Hepatocyte (in vitro differentiated cells): ENCODE data around the gene OR10H2. TPM values are rescaled to one million over a fixed set of nuclear protein-coding genes. Genes with fewer than 3 reads are reported as not detected.

ENCODE experiments used
- DNase-seq: peaks from one replicate; pipeline ENCODE4 v3.0.0-alpha.2; 2016; ENCODE audit warnings: low spot score
- H2AFZ ChIP-seq: fragments of 200-600 bp; sonication (generic); 2 replicates; pipeline ENCODE4 v1.6.0; 2016; ENCODE audit warnings: antibody characterized with exemption, mild to moderate bottlenecking
- H3K27ac ChIP-seq: fragments of 200-600 bp; sonication (generic); 2 replicates; pipeline ENCODE4 v1.5.1; 2016; ENCODE audit warnings: mild to moderate bottlenecking
- H3K27me3 ChIP-seq: fragments of 200-600 bp; sonication (generic); 2 replicates; pipeline ENCODE4 v1.6.1; 2016
- H3K36me3 ChIP-seq: fragments of 200-600 bp; sonication (generic); replicated peaks from 2 replicates; pipeline ENCODE4 v1.5.1; 2016; ENCODE audit warnings: low read depth; ENCODE audit not compliant: insufficient read depth
- H3K4me1 ChIP-seq: fragments of 200-600 bp; sonication (generic); 2 replicates; pipeline ENCODE4 v1.5.1; 2016; ENCODE audit warnings: mild to moderate bottlenecking, moderate library complexity; ENCODE audit not compliant: insufficient read depth
- H3K4me2 ChIP-seq: fragments of 200-600 bp; sonication (generic); 2 replicates; pipeline ENCODE4 v1.6.0; 2016
- H3K4me3 ChIP-seq: fragments of 200-600 bp; sonication (generic); 2 replicates; pipeline ENCODE4 v1.5.1; 2016; ENCODE audit warnings: mild to moderate bottlenecking
- H3K79me2 ChIP-seq: fragments of 200-600 bp; sonication (generic); 2 replicates; pipeline ENCODE4 v1.6.0; 2017; ENCODE audit warnings: mild to moderate bottlenecking
- H3K9me2 ChIP-seq: fragments of 200-600 bp; sonication (generic); replicated peaks from 2 replicates; pipeline ENCODE4 v1.6.0; 2017; ENCODE audit warnings: mild to moderate bottlenecking; ENCODE audit not compliant: insufficient read depth
- H3K9me3 ChIP-seq: fragments of 200-600 bp; sonication (generic); 2 replicates; pipeline ENCODE4 v1.5.1; 2016; ENCODE audit warnings: low read depth, mild to moderate bottlenecking
- H4K20me1 ChIP-seq: fragments of 200-600 bp; sonication (generic); 2 replicates; pipeline ENCODE4 v1.6.0; 2016; ENCODE audit warnings: mild to moderate bottlenecking; ENCODE audit not compliant: insufficient read depth, poor library complexity, severe bottlenecking
- CTCF ChIP-seq: fragments of 200-600 bp; sonication (generic); IDR thresholded peaks from 2 replicates; pipeline ENCODE4 v1.5.1; 2016; ENCODE audit warnings: antibody characterized with exemption, mild to moderate bottlenecking; ENCODE audit not compliant: poor library complexity
- EZH2 ChIP-seq: fragments of 200-600 bp; sonication (generic); IDR thresholded peaks from 2 replicates; pipeline ENCODE4 v1.6.1; 2016; ENCODE audit warnings: antibody characterized with exemption, mild to moderate bottlenecking, borderline replicate concordance
- EZH2phosphoT487 ChIP-seq: fragments of 200-600 bp; sonication (generic); IDR thresholded peaks from one replicate; pipeline ENCODE4 v1.6.1; 2018; ENCODE audit warnings: antibody characterized with exemption, mild to moderate bottlenecking, low read depth, moderate library complexity; ENCODE audit not compliant: unreplicated experiment, severe bottlenecking
- WGBS: methylation state at CpG from one replicate; pipeline ENCODE4 v1.1.6; 2016; ENCODE audit warnings: low lambda C conversion rate; ENCODE audit errors: missing lambda C conversion rate; 5-methylcytosine and 5-hydroxymethylcytosine counted together
- polyA plus RNA-seq: library from polyadenylated mRNA; unstranded; fragments of >200 nt; fragmentation: Nextera tagmentation; extraction: Ambion mirVana; gene quantifications from 2 replicates; pipeline ENCODE4 v1.2.1, GENCODE V29; 2016
- total RNA-seq: library from RNA; depleted of rRNA; stranded (reverse); fragments of >200 nt; gene quantifications from 2 replicates; pipeline ENCODE4 v1.2.3, GENCODE V29; 2014

The OR10H2 gene
- total and polyA plus RNA-seq, 2 experiments from 2014 or later, result not detected

- Histone ChIP-seq H3K4me2 (no peak overlapping the region), H4K20me1 (no peaks in the 10 kb centered on the region), H2AFZ (no peak overlapping the region), H3K9me3 (no peaks in the 10 kb centered on the region), H3K27ac (no peak overlapping the region), H3K36me3 (no peaks in the 10 kb centered on the region), H3K9me2 (no peaks in the 10 kb centered on the region), H3K79me2 (no peaks in the 10 kb centered on the region), H3K27me3 (no peaks in the 10 kb centered on the region), H3K4me3 (no peak overlapping the region), H3K4me1 (no peaks in the 10 kb centered on the region)
- 42% methylated on average over 1 of the region's 1 CpG for WGBS
- no peak for DNase-seq
- no peak for TF ChIP-seq CTCF
- no peak for TF ChIP-seq EZH2
- no peak for TF ChIP-seq EZH2phosphoT487
Observed at GRCh38 chr19:15740785-15741184, 13.0 kb downstream of the OR10H2 start.

GRCh38 chr19:15748239-15748638 lies 20.4 kb downstream of the OR10H2 start:
- H3K9me3 ChIP-seq, result peaks cover 3% of the 10 kb centered on the region
- no peaks in the 10 kb centered on the region for H4K20me1 ChIP-seq
- no peaks in the 10 kb centered on the region for H3K36me3 ChIP-seq
- no peak for TF ChIP-seq CTCF
- TF ChIP-seq EZH2, result no peak
- TF ChIP-seq EZH2phosphoT487, result no peak
- no peaks in the 10 kb centered on the region for H3K4me1 ChIP-seq
- H3K27me3 ChIP-seq, result no peaks in the 10 kb centered on the region
- H3K9me2 ChIP-seq, result no peaks in the 10 kb centered on the region
- 74% methylated on average over 2 of the region's 2 CpGs for WGBS
- H2AFZ ChIP-seq, result no peak overlapping the region
- no peak overlapping the region for H3K4me3 ChIP-seq
- H3K27ac ChIP-seq, result no peak overlapping the region
- no peak overlapping the region for H3K4me2 ChIP-seq
- H3K79me2 ChIP-seq, result no peaks in the 10 kb centered on the region
- DNase-seq, result no peak

- WGBS, result 45% methylated on average over 2 of the region's 2 CpGs
- no peak overlapping the region for H2AFZ ChIP-seq
- no peaks in the 10 kb centered on the region for H3K9me3 ChIP-seq
- H3K27me3 ChIP-seq, result no peaks in the 10 kb centered on the region
- TF ChIP-seq EZH2phosphoT487 (no peak), EZH2 (no peak)
- no peak overlapping the region for H3K4me2 ChIP-seq
- no peak for DNase-seq
- H3K79me2 ChIP-seq, result no peaks in the 10 kb centered on the region
- no peaks in the 10 kb centered on the region for H3K9me2 ChIP-seq
- H3K4me3 ChIP-seq, result no peak overlapping the region
- H3K36me3 ChIP-seq, result no peaks in the 10 kb centered on the region
- no peaks in the 10 kb centered on the region for H3K4me1 ChIP-seq
- H4K20me1 ChIP-seq, result no peaks in the 10 kb centered on the region
- no peak overlapping the region for H3K27ac ChIP-seq
Observed at GRCh38 chr19:15758379-15758778, 30.6 kb downstream of the OR10H2 start.

- Histone ChIP-seq H3K79me2 (no peaks in the 10 kb centered on the region), H3K4me3 (no peak overlapping the region), H3K9me3 (no peaks in the 10 kb centered on the region), H4K20me1 (no peaks in the 10 kb centered on the region), H3K36me3 (no peaks in the 10 kb centered on the region), H3K27ac (no peak overlapping the region), H3K4me1 (no peaks in the 10 kb centered on the region), H3K4me2 (no peak overlapping the region), H2AFZ (no peak overlapping the region), H3K9me2 (no peaks in the 10 kb centered on the region), H3K27me3 (no peaks in the 10 kb centered on the region)
- WGBS, result 83% methylated on average over 28 of the region's 28 CpGs
- DNase-seq, result no peak
- no peak for TF ChIP-seq EZH2
Observed at GRCh38 chr19:15759962-15760565, 32.2 kb downstream of the OR10H2 start.
